ENCODE measurements around the gene TUFM.
A peak's percentile ranks its signal among the peaks of the same experiment; 100 is the strongest.
"Not testable (repeated sequence)": the region's sequence is repeated elsewhere in the genome, so short reads cannot be mapped to it uniquely, and the experiment has no call there.

TUFM gene

DNA sequence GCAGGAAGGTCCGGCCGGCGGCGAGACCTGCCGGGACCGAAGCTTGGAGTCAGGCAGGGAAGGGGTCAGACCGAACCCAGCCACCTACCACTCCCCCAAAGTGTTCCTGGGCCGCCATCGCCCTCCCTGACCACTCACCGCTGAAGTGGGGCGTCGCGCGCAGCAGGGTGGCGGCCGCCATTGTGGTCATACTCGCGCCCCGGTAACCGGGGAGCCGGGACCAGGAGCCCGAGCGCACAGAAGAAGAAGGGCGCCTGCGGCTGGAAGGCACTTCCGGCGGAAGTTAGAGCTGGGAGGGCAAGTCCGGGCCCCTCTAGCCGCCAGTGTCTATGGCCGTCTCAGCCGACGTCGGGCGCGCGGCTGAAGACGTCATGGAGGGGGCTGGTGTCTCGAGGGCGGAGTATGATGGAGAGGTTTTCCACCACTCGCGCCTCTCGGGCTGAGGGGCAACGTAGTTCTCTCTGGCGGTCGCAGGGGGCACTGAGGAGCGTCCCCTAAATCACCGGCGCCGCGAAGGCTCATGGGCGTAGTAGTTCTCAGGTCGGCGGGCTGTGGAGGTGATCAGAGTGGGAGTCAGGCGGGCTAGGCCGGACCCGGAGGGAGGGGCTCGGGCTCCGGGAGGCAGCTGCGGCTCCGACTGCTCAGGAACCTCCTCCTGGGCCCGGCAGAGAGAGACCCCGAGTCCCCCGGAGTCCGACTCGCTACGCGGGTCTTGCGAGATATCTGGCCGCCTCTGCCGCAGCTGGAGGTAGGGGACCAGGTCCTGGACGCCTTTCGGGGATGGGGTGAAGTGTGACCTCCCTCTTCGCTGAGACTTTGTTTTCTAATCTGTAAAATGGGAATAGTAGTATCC is at the start of gene TUFM:
Gene TUFM, minus strand, starts transcription at position 269 of the 853 bp plus-strand sequence. Its CDS starts 79 bp downstream, at position 190.
- peak; percentile 99 for DNase-seq

DNA sequence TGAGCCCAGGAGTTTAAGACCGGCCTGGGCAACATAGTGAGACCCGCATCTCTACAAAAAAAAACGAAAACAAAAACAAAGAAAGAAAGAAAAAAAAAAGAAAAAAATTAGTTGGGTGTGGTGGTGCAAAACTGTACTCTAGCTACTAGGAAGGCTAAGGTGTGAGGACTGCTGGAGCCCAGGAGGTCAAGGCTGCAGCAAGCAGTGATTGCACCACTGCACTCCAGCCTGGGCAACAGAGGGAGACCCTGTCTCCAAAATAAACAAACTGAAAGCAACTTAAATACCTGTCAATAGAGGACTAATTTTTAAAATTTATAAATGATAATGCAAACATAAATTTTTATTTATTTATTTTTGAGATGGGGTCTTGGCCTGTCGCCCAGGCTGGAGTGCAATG is 49.5 kb upstream of the TUFM start:
- DNase-seq: no peak

DNA sequence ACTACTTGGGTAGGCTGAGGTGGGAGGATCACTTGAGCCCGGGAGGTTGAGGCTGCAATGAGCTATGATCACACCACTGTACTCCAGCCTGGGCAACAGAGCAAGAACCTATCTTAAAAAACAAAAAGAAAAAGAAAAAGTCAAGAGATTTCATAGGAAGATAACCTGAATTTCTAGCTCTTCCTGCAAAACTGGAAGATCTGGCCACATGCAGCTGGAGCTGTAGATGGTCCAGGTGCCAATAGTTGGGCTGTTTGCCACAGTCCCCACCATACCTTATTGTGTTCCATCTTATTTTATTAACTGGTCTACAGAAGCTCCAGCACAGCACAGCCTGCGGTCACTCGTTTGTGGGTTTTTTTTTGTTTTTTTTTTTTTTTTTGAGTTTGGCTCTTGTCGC is 47.1 kb upstream of the TUFM start:
- DNase-seq: no peak

DNA sequence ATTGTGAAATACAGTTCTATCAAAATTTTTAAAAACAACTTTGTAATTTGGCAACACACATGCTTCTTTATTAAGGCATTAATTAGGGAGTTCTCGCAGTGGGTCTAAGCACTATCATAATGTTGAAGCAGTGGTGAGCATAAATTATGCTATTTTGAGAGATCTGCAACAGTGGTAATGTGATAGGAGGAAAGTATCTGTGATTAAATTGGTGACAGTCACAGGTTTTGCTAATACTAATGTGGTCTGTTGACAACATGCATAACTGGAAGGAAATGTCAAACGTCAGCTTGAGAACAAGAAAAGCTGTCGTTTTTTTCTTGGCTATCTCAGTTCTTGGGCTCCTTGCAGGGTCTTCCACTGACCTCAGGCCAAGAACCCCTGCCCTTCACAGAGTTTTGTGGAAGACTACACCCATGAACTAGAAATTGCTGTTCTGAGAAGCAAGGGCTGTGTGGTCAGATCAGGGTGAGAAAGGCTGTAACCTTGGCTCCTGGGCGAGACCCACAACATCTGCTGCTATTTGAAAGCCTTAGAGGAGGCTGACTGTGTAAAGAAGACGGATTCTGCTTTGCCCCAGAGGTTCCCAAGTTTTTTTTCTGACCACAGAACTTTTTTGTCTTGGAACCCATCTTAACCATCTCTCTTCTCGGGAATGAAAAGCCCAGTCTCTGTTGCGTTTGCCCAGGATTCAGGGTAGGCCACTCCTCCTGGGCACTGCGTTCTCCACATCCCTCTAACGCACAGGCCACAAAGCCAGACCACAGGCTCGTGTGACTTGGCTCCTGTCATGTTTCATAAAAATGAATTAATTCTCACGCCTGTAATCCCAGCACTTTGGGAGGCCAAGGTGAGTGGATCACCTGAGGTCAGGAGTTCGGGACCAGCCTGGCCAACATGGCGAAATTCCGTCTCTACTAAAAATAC is 46.1 kb upstream of the TUFM start:
- no peak for DNase-seq

DNA sequence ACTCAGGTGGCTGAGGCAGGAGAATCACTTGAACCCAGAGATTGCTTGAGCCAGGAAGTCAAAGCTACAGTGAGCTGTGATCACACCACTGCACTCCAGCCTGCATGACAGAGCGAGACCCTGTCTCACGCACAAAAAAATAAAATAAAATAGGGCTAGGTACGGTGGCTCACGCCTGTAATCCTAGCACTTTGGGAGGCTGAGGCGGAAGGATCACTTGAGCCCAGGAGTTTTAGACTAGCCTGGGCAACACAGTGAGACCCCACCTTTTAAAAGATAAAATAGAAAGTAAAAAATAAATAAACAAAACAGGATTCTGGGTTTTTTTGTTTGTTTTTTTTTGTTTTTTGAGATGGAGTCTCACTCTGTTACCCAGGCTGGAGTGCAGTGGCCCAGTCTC is 44.2 kb upstream of the TUFM start:
- not testable (repeated sequence) for DNase-seq

DNA sequence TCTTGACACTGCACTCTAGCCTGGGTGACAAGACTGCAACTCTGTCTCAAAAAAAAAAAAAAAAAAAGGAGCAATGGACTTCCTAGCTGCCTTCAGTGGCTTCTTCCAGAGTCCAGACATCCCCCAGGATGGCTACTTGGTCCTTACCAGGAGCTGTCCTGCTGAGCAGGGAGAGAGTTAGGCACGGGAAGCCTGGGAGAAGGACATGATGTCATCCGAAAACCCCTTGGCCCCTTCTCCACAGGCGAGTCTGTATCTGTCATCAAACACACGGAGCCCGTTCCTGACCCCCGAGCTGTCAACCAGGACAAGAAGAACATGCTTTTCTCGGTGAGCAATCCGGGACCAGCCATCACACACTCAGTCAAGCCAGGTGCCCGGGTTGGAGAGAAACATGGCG is 40.8 kb upstream of the TUFM start:
- no peak for DNase-seq

DNA sequence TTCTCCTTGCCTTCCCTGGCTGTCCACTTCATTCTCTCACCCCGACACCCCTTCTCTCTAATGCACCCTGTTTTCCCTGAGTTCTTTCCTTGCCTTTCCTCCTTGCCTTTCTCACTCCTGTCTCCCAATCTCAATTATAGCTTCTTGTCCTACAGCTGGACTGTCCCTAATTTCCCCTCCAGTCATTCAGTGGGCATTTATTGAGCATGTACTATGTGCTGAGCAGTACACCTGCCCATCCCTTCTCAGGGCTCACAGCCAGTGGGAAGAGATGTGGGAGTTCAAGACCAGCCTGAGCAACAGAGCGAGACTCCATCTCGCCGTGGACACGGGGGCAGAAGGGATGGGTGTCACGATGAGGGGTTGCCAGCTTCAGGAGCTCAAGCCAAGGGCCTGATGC is 37.9 kb upstream of the TUFM start:
- no peak for DNase-seq

DNA sequence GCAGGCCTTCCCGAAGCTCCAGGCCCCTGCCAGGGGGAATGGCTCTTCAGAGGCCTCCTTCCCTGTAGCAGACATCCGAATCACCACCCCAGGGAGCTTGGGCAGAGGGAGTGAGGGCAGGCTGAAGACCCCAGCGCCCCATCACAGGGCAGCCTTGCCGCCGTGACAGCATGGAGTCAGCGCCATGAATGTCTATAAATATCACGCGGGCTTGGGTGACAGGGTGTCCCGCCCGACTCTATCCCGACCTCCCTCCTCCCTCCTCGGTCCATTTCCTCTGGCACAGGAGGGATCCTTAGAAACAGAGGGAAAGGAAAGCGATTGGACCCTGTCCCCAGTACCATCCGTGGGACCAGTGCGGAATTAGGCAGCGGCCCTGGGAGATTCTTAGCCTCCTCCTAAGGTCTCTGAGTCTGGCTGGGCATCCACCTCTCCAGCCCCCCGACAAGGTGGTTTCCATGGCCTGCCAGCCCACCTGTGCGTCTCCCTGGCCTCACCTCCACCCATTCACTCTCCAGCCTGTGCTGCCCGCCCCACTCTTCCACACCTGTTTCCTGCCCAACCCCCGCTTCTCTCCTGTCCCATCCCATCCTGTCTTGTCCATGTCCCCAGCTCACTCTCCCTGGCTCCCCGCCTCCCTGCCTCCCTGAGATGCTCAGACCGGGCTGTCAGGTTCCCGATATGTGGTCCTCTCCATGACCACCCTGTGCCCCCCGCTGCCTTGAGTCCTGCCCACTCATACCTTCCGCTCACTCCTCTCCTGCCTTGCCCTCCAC is 37.3 kb upstream of the TUFM start:
- DNase-seq: no peak

DNA sequence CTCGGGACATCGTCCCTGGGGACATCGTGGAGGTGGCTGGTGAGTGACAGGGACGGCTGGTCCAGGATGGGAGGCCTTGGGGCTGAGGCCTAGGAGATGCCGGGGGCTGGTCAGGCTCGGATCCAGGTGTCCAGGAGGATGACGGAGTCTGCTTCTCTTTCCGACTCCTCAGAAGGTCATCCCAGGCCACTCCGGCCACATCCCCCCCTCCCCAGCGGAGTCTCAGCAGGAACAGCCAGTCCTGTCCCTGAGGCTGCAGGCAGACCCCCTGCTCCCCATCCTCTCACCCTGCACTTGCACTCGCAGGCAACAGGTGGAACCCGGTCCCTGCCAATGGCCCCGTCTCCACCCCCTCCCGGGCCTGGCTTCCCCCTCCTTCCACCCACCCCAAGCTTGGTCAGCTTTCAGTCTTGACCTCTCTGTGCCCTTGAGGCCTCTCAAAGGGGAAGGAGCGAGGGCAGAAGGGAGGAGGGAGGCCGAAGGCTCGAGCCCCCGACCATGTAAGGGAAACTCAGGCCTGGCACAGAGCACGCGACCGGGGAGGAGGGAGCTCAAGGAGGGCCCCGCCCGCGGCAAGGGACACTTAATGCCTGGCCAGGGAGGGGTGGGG is 36.5 kb upstream of the TUFM start:
- no peak for DNase-seq

DNA sequence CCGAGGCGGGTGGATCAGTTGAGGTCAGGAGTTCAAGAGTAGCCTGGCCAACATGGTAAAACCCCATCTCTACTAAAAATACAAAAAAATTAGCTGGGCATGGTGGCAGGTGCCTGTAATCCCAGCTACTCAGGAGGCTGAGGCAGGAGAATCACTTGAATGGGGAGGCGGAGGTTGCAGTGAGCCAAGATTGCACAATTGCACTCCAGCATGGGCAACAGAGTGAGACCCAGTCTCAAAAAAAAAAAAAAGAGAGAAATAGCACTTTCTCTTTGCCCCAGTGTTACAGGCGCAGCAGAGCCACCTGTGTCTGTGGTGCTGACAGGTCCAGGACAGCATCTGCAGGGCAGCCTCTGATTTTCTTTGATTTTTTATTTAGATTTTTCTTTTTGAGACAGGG is 35.4 kb upstream of the TUFM start:
- DNase-seq: not testable (repeated sequence)

DNA sequence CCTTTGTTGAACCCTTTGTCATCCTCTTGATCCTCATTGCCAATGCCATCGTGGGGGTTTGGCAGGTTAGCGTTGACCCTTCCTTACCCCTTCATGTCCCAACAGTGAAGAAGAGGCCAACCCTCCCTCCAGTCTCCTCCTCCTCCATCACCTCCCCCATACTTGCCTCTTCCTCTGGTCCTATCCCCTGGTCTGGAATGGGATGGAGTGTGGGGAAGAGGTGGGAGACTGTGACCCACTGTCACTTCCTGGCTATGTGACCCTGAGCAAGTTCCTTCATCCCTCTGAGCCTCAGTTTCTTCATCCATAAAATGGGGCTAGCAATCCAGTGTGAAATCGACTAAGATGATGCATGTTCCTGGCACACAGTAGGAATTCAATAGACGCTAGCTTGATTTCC is 34.8 kb upstream of the TUFM start:
- DNase-seq: no peak

DNA sequence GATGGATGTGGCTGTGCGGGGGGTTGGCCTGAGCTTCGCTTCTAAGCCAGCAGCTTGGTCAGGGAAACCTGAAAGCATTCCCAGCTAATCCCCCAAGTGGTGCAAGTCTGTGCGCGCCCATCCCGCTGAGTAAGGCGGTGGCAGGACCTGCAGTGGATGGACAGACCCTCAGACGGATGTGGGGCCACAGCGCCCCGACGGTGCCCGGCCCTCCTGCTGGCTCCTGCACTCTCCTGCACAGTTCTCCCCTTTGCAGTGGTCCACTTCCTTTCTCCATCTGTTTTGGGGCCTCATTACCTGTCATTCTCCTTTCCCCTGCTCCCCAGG is 34.4 kb upstream of the TUFM start:
- DNase-seq: no peak

DNA sequence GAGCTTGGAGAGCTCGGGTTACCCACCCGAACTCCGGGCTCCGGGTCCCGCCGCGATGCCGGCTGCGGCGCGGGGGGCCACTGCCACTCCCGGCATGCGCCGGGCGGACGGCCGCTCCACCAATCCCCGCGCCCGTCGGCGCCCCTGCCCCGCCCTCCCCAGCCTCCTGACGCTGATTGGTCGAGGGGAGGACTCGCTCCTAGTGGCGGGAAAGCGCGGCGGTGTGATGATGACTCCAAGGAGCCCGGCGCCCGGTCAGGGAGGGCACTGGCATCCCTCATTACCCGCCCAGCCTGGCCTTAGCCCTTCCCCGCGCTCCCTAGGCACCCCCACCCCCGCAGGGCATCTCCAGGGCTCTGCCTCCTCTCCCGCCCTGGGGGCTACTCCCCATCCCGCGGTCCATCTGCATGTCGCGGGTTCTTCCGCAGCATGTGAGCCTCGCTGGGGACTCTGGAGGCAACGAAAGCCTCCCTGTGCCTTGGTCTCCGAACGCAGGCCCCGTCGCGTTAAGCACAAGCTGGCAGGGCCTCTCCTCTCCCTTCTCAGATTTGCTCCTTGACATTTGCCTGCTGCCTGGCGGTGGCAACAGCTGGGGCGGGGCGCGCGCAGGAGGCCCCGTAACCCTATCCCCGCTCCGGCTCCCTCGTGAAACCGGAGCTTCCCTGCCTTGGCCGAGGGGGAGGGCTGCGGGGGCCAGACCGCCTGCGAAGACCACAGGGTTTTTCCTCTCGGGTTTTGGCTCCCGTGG is 33.9 kb upstream of the TUFM start:
- DNase-seq: peak; percentile 95

DNA sequence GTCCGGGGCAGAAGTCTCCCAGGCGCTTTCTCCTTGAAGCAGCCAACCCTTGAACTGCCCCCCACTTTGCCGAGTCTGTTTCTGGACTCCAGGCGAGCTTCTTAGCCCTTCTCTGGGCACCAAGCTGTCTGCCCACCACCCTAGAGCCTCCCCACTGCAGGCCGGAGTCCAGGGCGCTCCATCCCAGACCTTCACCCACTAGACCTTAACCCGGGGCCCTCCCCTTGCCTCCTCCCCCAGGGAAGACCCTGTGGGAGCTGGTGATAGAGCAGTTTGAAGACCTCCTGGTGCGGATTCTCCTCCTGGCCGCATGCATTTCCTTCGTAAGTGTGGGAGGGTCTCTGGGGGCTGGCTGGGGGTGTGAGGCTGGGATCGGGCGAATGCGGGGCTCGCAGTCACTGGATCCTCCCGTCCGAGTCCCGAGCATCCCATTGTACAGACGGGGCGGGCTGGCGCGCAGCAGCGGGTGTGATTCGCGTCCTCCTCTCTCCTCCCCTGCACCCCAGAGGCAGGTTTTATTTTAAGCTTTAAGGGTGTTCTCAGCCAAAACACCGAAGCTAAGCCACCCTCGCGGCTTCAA is 33.2 kb upstream of the TUFM start:
- DNase-seq: peak; percentile 13

DNA sequence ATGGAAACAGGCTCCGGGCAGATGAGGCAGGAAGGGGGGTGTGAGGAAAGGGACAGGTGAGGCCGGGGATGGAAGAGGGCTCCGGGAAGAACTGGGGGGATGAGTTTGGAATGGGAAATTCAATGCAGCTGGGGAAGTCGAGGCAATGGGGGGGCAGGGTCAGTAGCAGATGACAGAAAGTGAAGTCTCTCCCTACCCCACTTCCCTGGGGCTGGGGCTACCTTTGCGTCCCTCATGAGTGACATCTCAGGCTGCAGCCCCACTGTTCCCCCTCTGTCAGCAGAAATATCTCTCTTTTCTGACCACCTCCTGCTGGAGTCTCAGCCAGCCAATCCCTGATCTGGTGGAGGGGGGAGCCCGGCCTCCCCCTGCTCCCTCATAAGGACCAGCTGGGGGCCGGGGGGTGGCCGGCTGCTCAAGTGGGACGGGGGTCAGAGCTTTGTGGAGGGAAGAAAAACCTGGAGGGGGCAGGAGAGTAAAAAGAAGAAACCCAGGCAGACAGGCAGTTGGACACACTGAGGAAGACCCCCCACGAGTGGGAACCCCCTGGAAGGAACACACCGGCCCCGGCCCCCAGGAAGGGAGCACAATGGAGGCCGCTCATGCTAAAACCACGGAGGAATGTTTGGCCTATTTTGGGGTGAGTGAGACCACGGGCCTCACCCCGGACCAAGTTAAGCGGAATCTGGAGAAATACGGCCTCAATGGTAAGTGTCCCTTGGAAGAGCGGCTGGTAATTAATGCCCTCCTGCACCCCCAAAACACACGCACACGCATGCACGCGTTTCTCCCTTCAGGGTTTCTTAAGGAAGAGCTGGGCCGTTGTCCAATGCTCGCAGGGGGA is 32.2 kb upstream of the TUFM start, which contains the start of gene ATP2A1:
Gene ATP2A1, plus strand, starts transcription at position 406 of the 844 bp plus-strand sequence. Its CDS starts 184 bp downstream, at position 590.
- DNase-seq: no peak

DNA sequence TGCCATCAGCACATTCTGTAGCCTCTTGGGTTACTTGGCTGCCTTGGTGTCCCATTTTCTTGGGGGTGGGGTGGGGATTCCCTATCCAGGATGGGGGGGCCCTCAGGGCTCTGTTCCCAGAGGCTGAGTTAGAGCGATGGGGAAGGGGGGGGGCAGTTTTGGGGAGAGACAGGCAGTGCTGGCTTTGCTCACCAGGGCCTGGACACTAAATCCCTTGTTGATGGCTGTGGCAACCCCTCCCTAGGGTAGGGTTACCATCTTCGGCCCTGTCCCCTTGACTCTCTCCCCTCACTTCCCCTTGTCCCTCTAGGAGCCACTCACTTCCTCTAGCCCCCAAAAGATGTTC is 31.5 kb upstream of the TUFM start:
- DNase-seq: no peak

DNA sequence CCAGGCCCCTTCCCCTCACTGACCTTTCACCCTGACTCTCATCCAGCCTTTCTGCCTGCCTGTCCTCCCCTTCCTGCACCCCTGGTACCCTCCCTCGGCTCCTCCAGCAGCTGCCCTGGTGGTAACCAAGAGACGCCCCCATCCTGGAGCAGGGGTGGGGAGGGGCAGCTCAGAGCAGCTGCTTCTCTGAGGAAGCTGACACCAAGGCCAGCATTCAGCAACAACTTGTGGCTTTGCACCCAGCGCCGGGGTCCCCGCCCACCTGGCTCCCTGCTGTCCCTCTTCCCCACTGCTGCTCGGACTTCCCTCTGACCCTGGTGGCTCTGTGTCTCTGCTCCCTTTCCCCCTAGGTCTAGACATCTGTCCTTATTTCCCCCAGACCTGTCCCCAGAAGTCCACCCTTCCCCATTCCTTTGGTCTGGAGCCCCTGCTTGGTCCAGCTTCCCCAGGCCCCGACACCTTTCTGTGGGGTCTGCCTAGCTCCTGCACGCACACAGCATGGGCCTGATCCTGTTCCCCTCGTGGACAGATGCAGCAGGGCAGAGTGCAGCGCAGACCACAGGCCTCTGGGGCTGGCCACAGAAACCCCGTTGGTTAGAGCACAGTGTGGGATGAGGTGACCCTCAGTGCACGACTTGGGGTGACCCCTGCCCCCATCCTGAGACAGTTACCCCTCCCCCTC is 31.0 kb upstream of the TUFM start:
- DNase-seq: no peak

DNA sequence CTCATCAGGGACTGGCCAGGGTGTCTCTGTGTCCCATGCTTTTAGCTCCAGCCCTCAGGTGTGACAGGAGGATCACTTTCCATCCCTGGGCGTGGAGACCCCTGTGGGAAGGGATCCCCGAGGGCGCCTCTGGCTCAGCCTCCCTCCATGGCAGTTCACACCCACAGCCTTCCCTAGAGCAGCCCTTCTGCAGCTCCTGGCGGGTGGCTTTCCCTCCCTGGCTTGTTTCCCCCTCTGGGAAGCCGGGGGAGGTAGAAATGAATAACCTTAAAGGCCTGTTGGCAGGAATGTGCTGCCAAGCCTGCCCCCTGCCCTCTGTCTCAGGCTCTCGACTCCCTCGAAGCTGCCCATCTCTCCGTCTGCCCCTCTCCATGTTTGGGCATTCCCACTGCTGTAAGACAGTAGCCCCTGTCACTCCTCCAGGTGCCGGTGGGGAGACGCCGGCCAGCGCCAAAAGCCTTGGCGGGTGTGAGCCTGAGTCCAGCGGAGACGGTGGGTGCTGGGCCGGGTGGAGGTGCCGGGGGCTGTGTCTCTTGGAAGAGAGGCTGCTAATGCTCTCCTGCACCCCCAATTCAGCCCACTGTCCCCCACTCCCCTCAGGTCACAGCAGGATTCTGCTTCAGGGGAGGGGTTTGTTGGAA is 30.0 kb upstream of the TUFM start:
- no peak for DNase-seq
